Mucosa of descending colon (tissue), 3 donors: ENCODE measurements around the gene INPP4B. TPM values are rescaled to one million over a fixed set of nuclear protein-coding genes. Genes with fewer than 3 reads are reported as not detected.

Experiments
- ATAC-seq: fragments of 200-7000 bp; cut with Tn5 transposase; one replicate; pipeline ENCODE4 v1.9.1; 2020; ENCODE audit warnings: mild to moderate bottlenecking, moderate library complexity
- DNase-seq, 3 donors: peaks; one replicate each; pipeline ENCODE4 v3.0.0-alpha.2; 2020
- H3K36me3 ChIP-seq: fragments of 200-600 bp; one replicate; pipeline ENCODE4 v1.8.0; 2021; ENCODE audit warnings: low read depth, mild to moderate bottlenecking
- H3K4me1 ChIP-seq: fragments of 200-600 bp; one replicate; pipeline ENCODE4 v1.8.0; 2021; ENCODE audit warnings: low read depth, mild to moderate bottlenecking
- H3K4me3 ChIP-seq: fragments of 200-600 bp; one replicate; pipeline ENCODE4 v1.8.0; 2021; ENCODE audit warnings: mild to moderate bottlenecking
- H3K9me3 ChIP-seq: fragments of 200-600 bp; one replicate; pipeline ENCODE4 v1.8.0; 2021; ENCODE audit warnings: mild to moderate bottlenecking
- CTCF ChIP-seq: fragments of 200-600 bp; IDR thresholded peaks from one replicate; pipeline ENCODE4 v1.8.0; 2022; ENCODE audit warnings: antibody characterized with exemption, mild to moderate bottlenecking
- intact Hi-C, 2 donors: fragments of 100-400 bp; cut with DNase I in 1 of 2; cut with micrococcal nuclease in 1 of 2; formaldehyde crosslinking; loops; one replicate each; pipeline versions ENCODE4 v1.11.0 to v1.11.1; 2022; cut with DNase I, micrococcal nuclease
- total RNA-seq, 3 donors: library from RNA; stranded (reverse); fragmentation: NEBNext Ultra II Directional in 2 of 3; extraction: Animal tissue kit (Norgen Biotek cat#: 25700) in 2 of 3; gene quantifications; one replicate each; pipeline versions ENCODE4 v1.2.1 to v1.2.4, GENCODE V29; 2021 to 2023
- donor health status: DM: no; HTN: no; CAD: no; lungs with moderate emphysema.
- donor health status: DM: no; HTN: no; CAD: no.
- donor health status: DM: no; HTN: yes; CAD: no.

INPP4B gene
- total RNA-seq, 3 donors from 2014 or later, result 22.2 to 27.3 (median 24.1) TPM

- intact Hi-C loops, result no loop called here
- no peak for TF ChIP-seq CTCF
- Histone ChIP-seq H3K4me1 (no peaks in the 10 kb centered on the region), H3K4me3 (no peak overlapping the region), H3K9me3 (no peaks in the 10 kb centered on the region), H3K36me3 (no peaks in the 10 kb centered on the region)
- ATAC-seq (no peak), DNase-seq (no peak)
Observed at GRCh38 chr4:142369141-142369540, 477.0 kb downstream of the INPP4B start.

GRCh38 chr4:142367418-142368180, 478.5 kb downstream of the INPP4B start:
- DNase-seq (no peak), ATAC-seq (no peak)
- no peaks in the 10 kb centered on the region for H3K9me3 ChIP-seq
- no peak overlapping the region for H3K4me3 ChIP-seq
- intact Hi-C loops, result no loop called here
- H3K4me1 ChIP-seq, result no peaks in the 10 kb centered on the region
- no peaks in the 10 kb centered on the region for H3K36me3 ChIP-seq
- no peak for TF ChIP-seq CTCF

GRCh38 chr4:142366769-142367181, 479.3 kb downstream of the INPP4B start:
- Histone ChIP-seq H3K9me3 (peaks cover 2% of the 10 kb centered on the region), H3K4me1 (no peaks in the 10 kb centered on the region), H3K4me3 (no peak overlapping the region), H3K36me3 (no peaks in the 10 kb centered on the region)
- no peak for TF ChIP-seq CTCF
- intact Hi-C loops, result no loop called here
- DNase-seq, result no peak
- no peak for ATAC-seq

- no peaks in the 10 kb centered on the region for H3K36me3 ChIP-seq
- DNase-seq (no peak), ATAC-seq (no peak)
- peaks cover 2% of the 10 kb centered on the region for H3K9me3 ChIP-seq
- H3K4me3 ChIP-seq, result no peak overlapping the region
- TF ChIP-seq CTCF, result no peak
- intact Hi-C loops, result no loop called here
- no peaks in the 10 kb centered on the region for H3K4me1 ChIP-seq
Observed at GRCh38 chr4:142365391-142365790, 480.7 kb downstream of the INPP4B start.

- DNase-seq, result no peak
- no peaks in the 10 kb centered on the region for H3K4me1 ChIP-seq
- intact Hi-C loops, result no loop called here
- ATAC-seq, result no peak
- peaks cover 2% of the 10 kb centered on the region for H3K9me3 ChIP-seq
- no peaks in the 10 kb centered on the region for H3K36me3 ChIP-seq
- TF ChIP-seq CTCF, result no peak
- no peak overlapping the region for H3K4me3 ChIP-seq
Observed at GRCh38 chr4:142363686-142364085, 482.4 kb downstream of the INPP4B start.

- no peak for TF ChIP-seq CTCF
- peaks cover 2% of the 10 kb centered on the region for H3K9me3 ChIP-seq
- no peak overlapping the region for H3K4me3 ChIP-seq
- no peaks in the 10 kb centered on the region for H3K4me1 ChIP-seq
- ATAC-seq (no peak), DNase-seq (no peak)
- intact Hi-C loops, result no loop called here
- no peaks in the 10 kb centered on the region for H3K36me3 ChIP-seq
Observed at GRCh38 chr4:142361981-142362380, 484.1 kb downstream of the INPP4B start.
